ENCODE data around the gene NAA38.

Gene NAA38

GRCh38 chr17:7834542-7834956, 22.8 kb downstream of the NAA38 start:
- Histone ChIP-seq H3K4me2 (ENCODE audit: low read length) (peak overlapping the region; percentile 79), H3K79me2 (ENCODE audit: insufficient read depth, low read length) (no peaks in the 10 kb centered on the region), H3K9ac (ENCODE audit: low read length) (peak overlapping the region; percentile 72; the same call in 1 of the 2 replicates), H3K27me3 (ENCODE audit: insufficient read depth, low read length) (no peaks in the 10 kb centered on the region), H3K27ac (ENCODE audit: low read depth, low read length, poor library complexity, severe bottlenecking) (peak overlapping the region; percentile 95), H3K9me2 (ENCODE audit: low read depth, low read length) (no peaks in the 10 kb centered on the region), H3K36me3 (ENCODE audit: insufficient read depth, low read length) (no peaks in the 10 kb centered on the region), H3F3A (ENCODE audit: insufficient read depth, low read length) (peaks cover 6% of the 10 kb centered on the region; the same call in 1 of the 2 replicates), H4K20me1 (ENCODE audit: insufficient read depth, low read length) (no peaks in the 10 kb centered on the region), H3K9me3 (ENCODE audit: low read length) (no peaks in the 10 kb centered on the region), H2AFZ (ENCODE audit: low read length) (no peak overlapping the region), H3K4me1 (ENCODE audit: insufficient read depth, low read length, severe bottlenecking) (peaks cover 35% of the 10 kb centered on the region), H3K4me3 (ENCODE audit: low read depth, low read length, poor library complexity, severe bottlenecking) (peak overlapping the region; percentile 68)
- TF ChIP-seq EZH2 (IDR thresholded peaks at IDR 0.05; ENCODE audit: borderline replicate concordance, low read length) (no peak), CTCF (IDR thresholded peaks at IDR 0.05; ENCODE audit: low read length) (no peak)

DNA sequence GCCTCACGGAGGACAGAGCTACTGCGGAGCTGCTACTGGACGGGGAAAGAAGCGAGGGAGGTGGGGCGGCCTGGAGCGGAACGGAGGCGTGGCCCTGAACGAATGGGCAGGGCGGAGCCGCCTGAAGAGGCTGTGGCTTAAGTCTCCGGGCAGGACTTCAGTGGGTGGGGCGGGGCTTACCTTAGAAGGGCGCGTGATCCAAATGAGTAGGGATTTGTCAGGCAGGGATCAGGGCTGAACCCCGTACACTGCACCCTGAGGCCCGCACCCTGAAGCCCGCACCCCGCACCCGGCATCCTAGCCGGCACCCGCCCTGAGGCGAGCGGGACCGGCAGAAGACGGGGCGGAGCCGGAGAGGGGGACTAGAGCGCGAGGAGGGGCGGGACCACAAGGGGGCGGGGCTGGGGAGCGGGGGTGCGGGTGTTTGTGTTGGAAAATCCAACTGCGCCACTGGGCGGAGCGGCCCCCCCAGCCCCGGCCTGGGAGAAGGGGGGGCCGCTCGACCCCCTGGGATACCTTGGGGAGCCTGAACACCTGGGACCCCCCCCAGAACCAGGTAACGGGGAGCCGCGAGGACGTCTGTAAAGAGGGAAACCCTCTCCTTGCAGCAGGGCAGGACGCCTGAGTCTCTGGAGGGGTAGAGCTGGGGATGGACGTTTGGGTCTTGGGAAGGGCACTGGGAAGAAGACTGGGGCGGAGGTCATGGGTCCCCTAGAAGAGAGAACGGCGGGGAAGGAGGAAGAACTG, 23.4 kb downstream of the NAA38 start, which contains the start of gene KDM6B:
Gene KDM6B, plus strand, starts transcription at position 423 of the 747 bp plus-strand sequence. CDS start 11,338 bp downstream, outside the sequence.
- H3K27ac ChIP-seq (ENCODE audit: low read depth, low read length, poor library complexity, severe bottlenecking): peak within 1 kb of the TSS; percentile 95
- peaks cover 5% of the 10 kb centered on the region; the same call in 1 of the 2 replicates for H3F3A ChIP-seq (ENCODE audit: insufficient read depth, low read length)
- peak within 1 kb of the TSS; percentile 68 for H3K4me3 ChIP-seq (ENCODE audit: low read depth, low read length, poor library complexity, severe bottlenecking)
- no peaks in the 10 kb centered on the region for H3K36me3 ChIP-seq (ENCODE audit: insufficient read depth, low read length)
- H2AFZ ChIP-seq (ENCODE audit: low read length): no peak within 1 kb of the TSS
- no peaks in the 10 kb centered on the region for H3K9me2 ChIP-seq (ENCODE audit: low read depth, low read length)
- TF ChIP-seq EZH2 (IDR thresholded peaks at IDR 0.05; ENCODE audit: borderline replicate concordance, low read length): no peak
- no peak for TF ChIP-seq CTCF (IDR thresholded peaks at IDR 0.05; ENCODE audit: low read length)
- peak within 1 kb of the TSS; percentile 72 for H3K9ac ChIP-seq (ENCODE audit: low read length)
- peaks cover 30% of the 10 kb centered on the region for H3K4me1 ChIP-seq (ENCODE audit: insufficient read depth, low read length, severe bottlenecking)
- H4K20me1 ChIP-seq (ENCODE audit: insufficient read depth, low read length): no peaks in the 10 kb centered on the region
- no peaks in the 10 kb centered on the region for H3K79me2 ChIP-seq (ENCODE audit: insufficient read depth, low read length)
- no peaks in the 10 kb centered on the region for H3K27me3 ChIP-seq (ENCODE audit: insufficient read depth, low read length)
- H3K4me2 ChIP-seq (ENCODE audit: low read length): peak within 1 kb of the TSS; percentile 79
- no peaks in the 10 kb centered on the region for H3K9me3 ChIP-seq (ENCODE audit: low read length)

- Histone ChIP-seq H3K79me2 (ENCODE audit: insufficient read depth, low read length) (no peaks in the 10 kb centered on the region), H3F3A (ENCODE audit: insufficient read depth, low read length) (no peaks in the 10 kb centered on the region), H3K27me3 (ENCODE audit: insufficient read depth, low read length) (no peaks in the 10 kb centered on the region), H4K20me1 (ENCODE audit: insufficient read depth, low read length) (no peaks in the 10 kb centered on the region), H3K4me3 (ENCODE audit: low read depth, low read length, poor library complexity, severe bottlenecking) (peak overlapping the region; percentile 68), H3K9me3 (ENCODE audit: low read length) (no peaks in the 10 kb centered on the region), H3K27ac (ENCODE audit: low read depth, low read length, poor library complexity, severe bottlenecking) (peak overlapping the region; percentile 95), H3K4me1 (ENCODE audit: insufficient read depth, low read length, severe bottlenecking) (peaks cover 23% of the 10 kb centered on the region), H3K36me3 (ENCODE audit: insufficient read depth, low read length) (no peaks in the 10 kb centered on the region), H3K9me2 (ENCODE audit: low read depth, low read length) (no peaks in the 10 kb centered on the region), H3K9ac (ENCODE audit: low read length) (peak overlapping the region; percentile 72; the same call in 1 of the 2 replicates), H2AFZ (ENCODE audit: low read length) (no peak overlapping the region), H3K4me2 (ENCODE audit: low read length) (peak overlapping the region; percentile 79)
- TF ChIP-seq EZH2 (IDR thresholded peaks at IDR 0.05; ENCODE audit: borderline replicate concordance, low read length) (no peak), CTCF (IDR thresholded peaks at IDR 0.05; ENCODE audit: low read length) (no peak)
Observed at GRCh38 chr17:7833011-7833794, 24.2 kb downstream of the NAA38 start.

Measured in OCI-LY1 (cell line).